ENCODE measurements around the gene TAAR1.
"Not testable (repeated sequence)": the region's sequence is repeated elsewhere in the genome, so short reads cannot be mapped to it uniquely, and the experiment has no call there.

The TAAR1 gene, protein sequence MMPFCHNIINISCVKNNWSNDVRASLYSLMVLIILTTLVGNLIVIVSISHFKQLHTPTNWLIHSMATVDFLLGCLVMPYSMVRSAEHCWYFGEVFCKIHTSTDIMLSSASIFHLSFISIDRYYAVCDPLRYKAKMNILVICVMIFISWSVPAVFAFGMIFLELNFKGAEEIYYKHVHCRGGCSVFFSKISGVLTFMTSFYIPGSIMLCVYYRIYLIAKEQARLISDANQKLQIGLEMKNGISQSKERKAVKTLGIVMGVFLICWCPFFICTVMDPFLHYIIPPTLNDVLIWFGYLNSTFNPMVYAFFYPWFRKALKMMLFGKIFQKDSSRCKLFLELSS

DNA sequence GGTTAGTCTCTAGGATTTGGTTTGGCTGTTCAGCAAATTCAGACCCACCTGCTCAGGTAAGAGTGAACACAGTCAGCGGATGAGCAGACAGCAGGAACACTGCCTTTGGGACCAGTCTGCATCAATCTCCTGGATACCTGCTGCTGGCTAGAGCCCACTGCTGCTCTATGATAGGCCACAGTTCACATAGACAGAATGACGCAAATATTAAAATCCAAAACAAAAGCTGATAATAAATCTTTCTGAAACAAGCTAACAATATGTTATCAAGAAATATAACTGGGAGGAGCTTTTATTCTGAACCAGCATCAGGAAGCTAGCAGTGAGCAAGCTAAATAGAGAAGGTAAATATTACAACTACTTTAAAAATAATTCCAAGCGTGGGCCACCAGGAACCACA, at the start of gene TAAR1:
Gene TAAR1 (minus strand): TSS at position 101 of the 400 bp plus-strand sequence. CDS start 13,179 bp downstream, outside the sequence.
- DNase-seq (ENCODE audit: low read depth in 2 of 2) = no peak

DNA sequence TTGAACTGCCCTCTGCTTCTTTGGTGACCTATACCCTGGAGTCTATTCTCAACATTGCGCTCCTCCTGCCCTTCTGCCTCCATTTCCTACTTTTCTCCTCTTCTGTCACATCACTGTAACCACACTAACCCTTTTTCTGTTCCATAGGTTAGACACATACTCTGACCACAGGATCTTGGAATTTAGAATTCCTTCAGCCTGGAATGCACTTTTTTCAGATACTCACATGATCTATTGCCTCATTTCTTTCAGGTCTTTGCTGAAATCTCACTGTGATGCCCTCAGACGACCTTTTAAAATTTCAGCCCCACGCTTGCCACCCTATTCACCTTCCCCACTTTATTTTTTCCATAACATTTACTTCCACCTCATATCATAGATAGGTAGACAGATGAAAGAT, 49.8 kb upstream of the TAAR1 start:
- no peak for DNase-seq (ENCODE audit: low read depth in 2 of 2)

DNA sequence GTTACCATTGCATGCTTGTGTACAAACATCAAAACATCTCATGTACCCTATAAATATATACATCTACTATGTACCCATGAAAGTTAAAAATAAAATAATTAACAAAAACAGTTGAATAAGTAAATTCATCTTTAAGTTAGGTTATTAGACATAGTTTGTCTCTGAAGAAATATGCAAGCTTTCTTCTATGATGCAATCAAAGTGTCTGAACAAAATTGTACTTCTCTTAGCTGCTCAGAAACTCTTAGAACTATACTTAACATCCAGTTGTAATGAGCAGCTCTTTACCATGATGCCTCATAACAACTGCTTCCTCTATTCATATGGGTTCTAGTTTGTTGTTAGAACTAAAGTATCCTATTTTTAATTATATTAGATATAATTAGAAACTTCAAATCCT, 49.0 kb upstream of the TAAR1 start:
- DNase-seq (ENCODE audit: low read depth in 2 of 2) = no peak

DNA sequence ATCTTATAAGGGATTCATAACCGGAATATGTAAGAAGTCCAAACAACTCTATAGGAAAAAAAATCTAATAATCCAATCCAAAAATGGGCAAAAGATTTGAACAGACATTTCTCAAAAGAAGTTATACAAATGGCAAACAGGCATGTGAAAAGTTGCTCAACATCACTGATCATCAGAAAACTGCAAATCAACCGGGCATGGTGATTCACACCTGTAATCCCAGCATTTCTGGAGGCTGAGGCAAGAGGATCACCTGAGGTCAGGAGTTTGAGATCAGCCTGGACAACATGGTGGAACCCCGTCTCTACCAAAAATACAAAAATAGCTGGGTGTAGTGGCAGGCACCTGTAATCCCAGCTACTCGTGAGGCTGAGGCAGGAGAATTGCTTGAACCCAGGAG, 47.8 kb upstream of the TAAR1 start:
- not testable (repeated sequence) for DNase-seq (ENCODE audit: low read depth in 2 of 2)

DNA sequence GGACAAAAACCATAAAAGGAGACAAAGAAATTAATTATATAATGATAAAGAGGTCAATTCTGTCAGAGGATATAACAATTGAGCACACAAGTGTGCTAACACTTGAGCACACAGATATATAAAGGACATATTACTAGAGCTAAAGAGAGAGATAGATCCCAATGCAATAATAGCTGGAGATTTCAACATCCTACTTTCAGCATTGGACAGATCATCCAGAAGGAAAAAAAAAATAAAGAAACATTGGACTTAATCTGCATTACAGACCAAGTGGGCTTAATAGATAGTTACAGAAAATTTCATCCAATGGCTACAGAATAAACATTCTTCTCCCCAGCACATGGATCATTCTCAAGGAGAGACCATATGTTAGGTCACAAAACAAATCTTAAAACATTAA, 45.0 kb upstream of the TAAR1 start:
- no peak for DNase-seq (ENCODE audit: low read depth in 2 of 2)

DNA sequence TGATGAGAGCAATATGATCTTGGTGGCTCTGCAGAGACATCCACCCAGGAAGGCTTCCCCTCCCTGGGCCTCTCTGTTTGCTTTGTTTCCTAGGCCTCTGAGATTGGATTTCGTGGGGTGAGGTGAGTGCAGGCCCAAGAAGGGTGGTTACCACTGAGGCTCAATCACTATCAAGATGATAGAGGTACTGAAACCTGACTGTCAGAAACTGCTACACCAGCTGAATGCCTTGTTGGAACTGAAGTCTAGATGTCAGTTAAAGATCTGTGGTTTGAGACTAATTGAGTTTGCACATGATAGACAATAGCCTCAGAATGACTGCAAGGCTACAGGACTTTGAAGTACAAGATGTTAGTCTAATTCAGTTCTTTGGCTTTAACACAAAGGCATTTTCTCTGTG, 39.6 kb upstream of the TAAR1 start:
- DNase-seq (ENCODE audit: low read depth in 2 of 2) = no peak

DNA sequence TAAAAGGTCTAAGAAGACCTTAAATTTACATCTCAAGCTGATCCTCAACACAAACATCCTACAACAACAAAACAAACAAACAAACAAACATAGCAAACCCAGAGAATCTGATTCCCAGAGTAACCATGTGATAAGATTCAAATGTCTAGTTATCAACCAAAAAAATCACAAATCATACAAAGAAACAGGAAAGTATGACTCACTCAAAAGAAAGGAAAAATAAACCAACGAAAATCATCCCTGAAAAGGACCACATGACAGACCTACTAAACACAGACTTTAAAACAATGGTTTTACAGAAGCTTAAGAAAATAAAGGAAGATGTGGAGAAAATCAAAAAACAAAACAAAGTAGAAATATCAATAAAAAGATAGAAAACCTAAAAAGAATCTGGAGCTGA, 36.8 kb upstream of the TAAR1 start:
- no peak for DNase-seq (ENCODE audit: low read depth in 2 of 2)

DNA sequence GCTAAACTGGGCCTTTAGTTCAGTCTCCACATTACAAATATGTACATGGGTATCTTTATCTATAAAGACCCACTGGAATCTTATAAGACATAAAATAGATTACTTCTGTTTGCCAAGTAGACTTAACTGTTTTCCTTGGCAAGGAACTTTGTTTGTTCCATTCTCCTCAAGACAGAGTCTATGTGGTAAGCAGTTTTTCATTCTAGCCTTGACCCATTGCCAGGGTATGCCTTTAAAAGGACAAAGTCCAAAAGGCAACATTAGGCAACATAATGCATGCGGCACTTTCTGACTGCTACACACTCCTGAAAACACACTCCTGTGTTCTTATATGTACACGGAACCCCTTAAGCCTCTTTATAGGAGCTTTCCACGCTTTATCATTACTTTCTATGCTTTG, 34.5 kb upstream of the TAAR1 start:
- no peak for DNase-seq (ENCODE audit: low read depth in 2 of 2)

DNA sequence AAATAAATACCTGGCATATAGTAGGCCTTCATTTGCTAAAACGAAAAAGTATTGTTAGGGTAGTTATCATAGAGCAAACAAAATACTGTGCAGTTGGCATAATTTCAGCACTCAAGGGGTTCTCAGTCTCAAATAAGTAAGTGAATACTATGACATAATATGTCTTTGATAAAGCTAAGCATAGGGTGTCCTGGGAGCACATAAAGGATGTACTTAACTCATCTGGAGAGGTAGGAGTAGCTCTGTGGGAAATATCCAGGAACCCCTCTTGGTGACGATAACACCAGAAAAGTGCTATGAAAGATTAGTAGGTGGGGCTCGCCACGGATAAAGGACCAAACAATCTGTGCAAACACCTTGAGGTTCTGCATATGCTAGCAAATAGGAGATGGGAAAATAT, 31.7 kb upstream of the TAAR1 start:
- no peak for DNase-seq (ENCODE audit: low read depth in 2 of 2)

DNA sequence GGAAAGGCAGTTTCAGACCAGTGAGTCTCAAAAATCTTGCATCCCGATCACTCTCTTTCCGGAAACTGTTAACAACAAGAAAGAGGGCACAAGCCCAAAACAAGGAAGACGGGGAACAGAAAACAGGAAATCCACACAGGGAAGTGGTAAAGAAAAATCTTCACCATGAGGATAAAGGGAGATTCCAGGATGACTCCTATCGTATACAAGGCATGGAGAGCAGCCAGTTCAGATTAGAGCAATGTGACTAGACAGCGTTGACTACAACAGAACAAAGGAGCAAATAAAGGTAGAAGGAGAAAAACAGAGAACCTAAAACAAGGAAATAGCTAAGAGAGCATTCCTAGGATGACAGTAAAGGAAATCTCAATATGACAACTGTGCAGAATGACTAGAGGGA, 28.3 kb upstream of the TAAR1 start:
- DNase-seq (ENCODE audit: low read depth in 2 of 2) = no peak

DNA sequence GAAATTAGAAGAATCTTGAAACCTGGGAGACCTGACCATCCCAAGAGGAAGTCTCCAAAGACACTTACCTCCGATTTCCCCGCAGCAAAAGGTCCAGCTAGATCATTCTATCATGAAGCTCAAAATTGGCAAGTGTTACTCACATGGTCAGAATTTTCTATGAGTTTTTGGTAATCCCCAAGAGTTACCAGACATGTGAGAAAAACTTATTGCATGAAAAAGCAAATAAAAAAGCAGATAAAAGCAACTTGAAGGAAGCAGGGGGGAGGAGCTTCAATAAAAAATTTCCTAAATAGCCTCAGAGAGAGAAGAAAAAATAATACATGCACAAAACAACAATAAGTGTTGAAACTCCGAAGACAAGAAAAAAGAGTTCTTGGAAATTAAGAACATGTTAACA, 27.5 kb upstream of the TAAR1 start:
- no peak for DNase-seq (ENCODE audit: low read depth in 2 of 2)

DNA sequence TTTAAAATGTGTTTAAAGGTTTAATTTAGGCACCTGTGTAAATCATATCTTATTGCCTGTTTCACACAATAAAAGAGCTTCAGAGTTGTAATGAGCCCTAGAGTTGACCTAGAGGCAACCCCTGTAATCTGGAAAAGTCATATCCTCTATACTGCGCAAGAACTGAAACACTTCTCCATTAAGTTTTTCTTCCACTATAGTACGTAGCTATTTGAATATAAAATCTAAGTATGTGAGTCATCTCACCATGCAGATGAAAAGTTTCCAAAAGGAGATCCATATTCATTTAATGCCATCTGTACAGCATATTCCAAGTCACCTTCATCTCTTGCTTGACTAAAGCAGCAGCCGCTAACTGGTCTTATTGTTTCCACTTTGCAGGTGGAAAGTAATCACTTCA, 26.0 kb upstream of the TAAR1 start:
- DNase-seq (ENCODE audit: low read depth in 2 of 2) = no peak

DNA sequence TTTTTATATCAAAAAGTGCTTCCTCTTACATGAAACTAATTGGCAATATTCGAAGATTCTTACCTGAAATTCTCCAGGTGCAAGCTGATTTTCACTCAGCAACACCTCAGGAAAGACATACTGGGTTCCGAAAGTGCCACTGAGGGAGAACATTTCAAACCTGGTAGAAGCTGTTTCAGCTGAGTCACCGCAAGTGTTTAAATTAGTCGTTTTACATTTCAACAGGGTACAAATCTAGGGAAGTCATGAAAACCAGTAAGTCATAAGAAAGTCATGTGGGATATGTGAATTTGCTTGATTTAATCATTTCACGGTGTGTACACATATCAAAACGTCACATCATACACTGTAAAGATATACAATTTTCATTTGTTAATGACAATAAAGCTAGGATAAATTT, 25.3 kb upstream of the TAAR1 start:
- no peak for DNase-seq (ENCODE audit: low read depth in 2 of 2)

DNA sequence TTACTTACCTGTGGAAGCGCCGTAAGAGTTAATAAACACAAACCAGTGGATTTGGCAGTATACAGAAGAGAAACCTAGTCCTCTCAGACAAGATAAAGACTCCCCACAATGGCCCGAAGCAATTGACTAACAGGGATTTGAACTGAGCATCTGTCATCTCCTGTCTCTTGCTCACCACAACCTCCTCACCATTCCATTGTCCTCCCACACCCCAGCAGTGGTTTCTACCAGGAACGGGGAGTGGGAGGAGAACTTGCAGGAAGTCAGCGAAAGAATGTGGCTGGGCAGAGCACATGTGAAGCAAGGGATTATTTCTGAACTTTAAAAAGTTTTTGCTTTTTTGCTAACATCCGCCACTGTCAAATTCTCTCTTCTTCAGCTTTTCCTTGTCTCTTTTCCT, 24.6 kb upstream of the TAAR1 start:
- no peak for DNase-seq (ENCODE audit: low read depth in 2 of 2)

DNA sequence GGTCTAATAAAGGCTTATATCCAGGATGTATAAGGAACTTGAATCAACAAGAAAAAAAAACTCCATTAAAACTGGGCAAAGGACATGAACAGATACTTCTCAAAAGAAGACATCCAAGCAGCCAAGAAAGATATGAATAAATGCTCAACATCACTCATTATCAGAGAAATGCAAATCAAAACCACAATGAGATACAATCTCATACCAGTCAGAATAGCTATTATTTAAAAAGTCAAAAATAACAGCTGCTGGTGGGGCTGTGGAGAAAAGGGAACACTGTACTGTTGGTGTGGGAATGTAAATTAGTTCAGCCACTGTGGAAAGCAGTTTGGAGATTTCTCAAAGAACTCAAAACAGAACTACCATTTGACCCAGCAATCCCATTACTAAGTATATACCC, 20.1 kb upstream of the TAAR1 start:
- DNase-seq (ENCODE audit: low read depth in 2 of 2) = not testable (repeated sequence)

DNA sequence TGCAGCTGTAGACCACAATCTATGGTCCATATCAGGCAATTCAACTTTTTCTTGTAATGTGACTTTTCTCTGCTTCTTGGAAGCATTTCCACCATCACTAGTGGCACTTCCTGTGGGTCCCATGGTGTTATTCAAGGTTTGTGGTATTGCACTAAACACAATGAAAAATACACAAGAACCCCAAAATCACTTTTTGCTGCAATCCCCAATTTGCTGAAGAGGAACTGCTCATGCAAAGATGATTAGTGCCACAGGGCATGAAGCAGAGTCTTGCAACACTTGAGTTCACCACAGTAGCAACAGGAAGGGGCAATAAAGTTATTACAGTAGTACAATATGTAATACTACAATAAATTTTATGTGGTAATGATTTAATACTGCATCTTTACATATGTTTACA, 16.8 kb upstream of the TAAR1 start:
- DNase-seq (ENCODE audit: low read depth in 2 of 2) = no peak

DNA sequence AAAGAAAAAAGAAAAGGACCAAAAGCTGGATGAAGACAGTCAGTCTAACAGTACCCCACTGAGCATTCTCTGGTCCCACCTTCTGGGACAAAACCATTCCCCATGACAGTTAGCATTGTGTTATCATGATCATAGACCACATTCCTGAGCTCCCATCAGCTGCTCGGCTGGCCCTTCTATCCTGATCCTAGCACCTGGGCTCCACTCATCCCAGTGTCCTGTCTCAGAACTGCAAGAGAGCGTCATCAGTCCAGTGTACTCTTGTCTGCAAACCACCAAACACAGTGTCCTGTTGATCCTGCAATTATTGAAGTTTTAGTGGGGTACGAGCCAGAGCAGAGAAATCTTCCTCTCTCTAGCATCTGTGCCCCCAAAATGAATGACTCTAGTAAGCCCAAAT, 16.0 kb upstream of the TAAR1 start:
- no peak for DNase-seq (ENCODE audit: low read depth in 2 of 2)

DNA sequence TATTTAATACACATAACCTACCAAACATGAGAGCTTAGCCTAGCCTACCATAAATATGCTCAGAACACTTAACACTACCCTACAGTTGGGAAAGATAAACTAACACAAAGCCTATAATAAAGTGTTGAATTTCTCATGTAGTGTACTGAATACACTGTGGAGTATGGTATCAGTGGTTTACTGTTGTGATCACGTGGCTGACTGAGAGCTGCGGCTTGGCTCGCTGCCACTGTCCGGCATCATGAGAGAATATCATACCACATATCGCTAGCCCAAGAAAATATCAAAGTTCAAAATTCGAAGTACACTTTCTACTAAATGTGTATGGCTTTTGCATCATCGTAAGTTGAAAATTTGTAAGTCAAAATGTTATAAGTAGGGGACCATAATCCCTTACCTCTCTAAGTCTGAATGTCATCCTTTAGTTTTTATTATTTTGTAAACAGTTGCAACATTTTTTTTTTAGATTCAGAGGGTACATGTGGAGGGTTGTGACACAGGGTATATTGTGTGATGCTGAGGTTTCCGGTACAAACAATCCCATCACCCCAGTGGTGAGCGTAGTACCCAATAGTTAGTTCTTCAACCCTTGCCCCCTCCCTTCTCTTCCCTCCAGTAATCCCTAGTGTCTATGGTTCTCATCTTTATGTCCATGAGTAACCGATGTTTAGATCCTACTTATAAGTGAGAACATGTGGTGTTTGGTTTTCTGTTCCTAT, 14.6 kb upstream of the TAAR1 start:
- no peak for DNase-seq (ENCODE audit: low read depth in 2 of 2)

DNA sequence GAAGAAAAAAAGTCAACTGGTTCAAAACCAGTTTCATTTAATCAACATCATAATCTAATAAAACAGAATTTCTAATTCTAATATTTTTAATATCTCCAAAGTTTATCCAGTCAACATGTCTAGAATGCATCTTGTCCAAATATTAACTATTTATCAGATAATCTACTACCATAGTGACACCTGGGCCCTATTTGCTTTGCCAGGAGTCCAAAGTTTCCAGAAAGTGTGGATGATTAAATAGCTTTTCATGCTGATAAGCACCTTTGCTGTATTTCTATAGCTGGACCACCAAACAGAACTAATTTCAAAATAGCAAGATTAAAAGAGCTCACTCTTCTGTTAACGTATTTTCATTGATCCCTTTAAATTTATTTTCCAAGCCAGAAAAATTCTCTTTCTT, 12.3 kb upstream of the TAAR1 start:
- DNase-seq (ENCODE audit: low read depth in 2 of 2) = no peak

DNA sequence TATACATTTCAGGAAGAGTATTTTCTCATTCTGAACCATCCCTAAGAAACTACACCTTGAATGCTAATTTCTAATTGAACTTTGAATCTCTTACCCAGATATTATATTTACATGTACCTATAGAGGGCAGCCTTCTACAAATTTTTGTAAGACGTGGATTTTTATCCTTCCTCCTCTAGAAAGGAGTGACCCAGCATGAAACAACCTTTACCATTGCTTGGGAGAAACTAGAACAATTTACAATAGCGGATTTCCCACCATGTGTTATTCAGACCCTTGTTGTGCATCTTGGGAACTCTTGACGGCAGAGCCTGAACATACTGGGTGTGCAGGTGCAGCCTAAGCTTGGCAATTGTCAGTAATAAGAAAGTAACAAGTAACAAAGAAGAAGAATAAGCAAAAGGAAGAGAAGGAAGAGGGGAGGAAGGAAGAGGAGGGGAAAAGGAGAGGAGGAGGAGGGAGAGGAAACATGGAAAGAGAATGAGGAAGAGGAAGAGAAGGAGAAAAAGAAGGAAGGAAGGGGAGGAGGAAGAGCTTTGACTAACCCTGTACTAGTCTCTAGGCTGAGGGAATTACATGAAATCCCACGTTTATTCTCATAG, 10.8 kb upstream of the TAAR1 start:
- no peak for DNase-seq (ENCODE audit: low read depth in 2 of 2)

DNA sequence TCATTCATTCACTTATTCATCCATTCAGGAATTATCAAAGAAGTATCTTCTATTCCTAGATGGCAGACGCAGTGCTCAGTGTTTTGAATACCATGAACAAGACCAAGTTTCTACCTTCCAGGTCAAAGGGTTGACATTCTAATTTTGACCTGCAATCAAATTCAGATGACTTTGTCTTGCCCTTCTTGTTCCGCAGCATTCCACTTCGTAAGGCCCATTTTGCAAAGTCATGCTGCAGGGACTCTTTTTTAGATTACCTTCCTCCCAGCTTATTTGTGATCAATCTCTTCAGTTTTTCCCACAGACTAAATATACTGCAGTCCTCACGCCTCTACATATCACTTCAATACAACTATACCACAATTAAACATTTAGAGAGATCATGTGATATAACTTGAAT, 7.1 kb upstream of the TAAR1 start:
- no peak for DNase-seq (ENCODE audit: low read depth in 2 of 2)

DNA sequence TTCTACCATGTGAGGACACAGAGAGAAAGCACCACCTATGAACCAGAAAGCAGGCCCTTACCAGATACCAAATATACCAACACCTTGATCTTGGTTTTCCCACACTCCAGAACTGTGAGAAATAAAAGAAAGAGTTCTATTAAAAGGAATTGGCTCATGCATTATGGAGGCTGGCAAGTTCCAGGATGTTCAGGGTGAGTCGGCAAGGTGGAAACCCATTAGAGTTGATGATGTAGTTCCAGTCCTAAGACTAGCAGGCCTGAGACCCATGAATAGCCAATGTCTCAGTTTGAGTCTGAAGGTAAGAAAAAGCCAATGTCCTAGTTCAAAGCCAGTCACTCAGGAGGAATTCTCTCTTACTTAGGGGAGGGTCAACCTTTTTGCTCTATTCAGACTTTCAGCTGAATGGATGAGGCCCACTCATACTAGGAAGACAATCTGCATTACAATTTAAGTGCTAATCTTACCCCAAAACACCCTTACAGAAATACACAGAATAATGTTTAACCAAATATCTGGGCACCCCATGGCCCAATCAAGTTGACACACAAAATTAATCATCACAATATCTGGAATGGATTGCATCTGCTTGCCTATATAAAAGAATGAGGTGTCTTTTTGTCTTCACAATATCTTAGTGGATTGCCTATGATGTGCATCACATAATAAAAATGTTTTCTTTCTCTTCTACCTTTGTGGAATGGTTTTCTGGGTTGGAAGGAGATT, 5.5 kb upstream of the TAAR1 start:
- DNase-seq (ENCODE audit: low read depth in 2 of 2) = no peak

DNA sequence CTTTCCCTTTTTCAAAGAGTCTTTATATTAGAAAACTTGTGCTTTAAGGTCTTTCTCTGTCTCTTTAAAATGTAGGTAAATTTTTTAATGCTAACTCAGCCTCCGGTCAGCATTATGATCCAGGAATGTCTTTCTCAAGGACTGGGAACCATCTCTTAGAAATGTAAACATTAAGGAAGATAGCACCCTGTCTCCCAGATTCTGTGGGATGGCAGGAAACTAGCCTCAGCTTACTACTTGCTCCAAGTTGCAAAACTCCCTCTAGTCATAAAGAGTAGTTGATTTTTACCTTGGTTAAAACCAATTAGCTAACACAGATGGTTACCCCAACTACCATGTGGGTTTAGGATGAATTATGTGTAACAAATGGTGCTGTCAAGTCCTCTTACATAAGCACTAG, 4.7 kb upstream of the TAAR1 start:
- DNase-seq (ENCODE audit: low read depth in 2 of 2) = no peak

Measured in stimulated activated CD4-positive, alpha-beta T cell treated with anti-CD3 and anti-CD28 coated beads, Interleukin-1b, Interleukin-23, amount 100 ng/mL, for 1 hour (primary cell).